Forelimb muscle (tissue), 1 donor: Measurements from ENCODE around the gene KCNIP4. TPM values are rescaled to one million over a fixed set of nuclear protein-coding genes. Genes with fewer than 3 reads are reported as not detected.

ENCODE experiments used
- DNase-seq: peaks from one replicate; pipeline ENCODE4 v3.0.0-alpha.2; 2013; ENCODE audit warnings: low read depth
- polyA plus RNA-seq: library from polyadenylated mRNA; unstranded; fragments of 120-200 nt; gene quantifications from one replicate; pipeline ENCODE4 v1.2.1, GENCODE V29; 2013; ENCODE audit not compliant: insufficient read length

Gene KCNIP4
- polyA plus RNA-seq, 1 donor = 0.97 TPM

GRCh38 chr4:21061902-21062301, 886.7 kb downstream of the KCNIP4 start:
- DNase-seq = no peak

GRCh38 chr4:21046141-21046540, 902.4 kb downstream of the KCNIP4 start:
- DNase-seq = no peak

GRCh38 chr4:21045119-21045518, 903.5 kb downstream of the KCNIP4 start:
- DNase-seq = no peak

- no peak for DNase-seq
These were observed 906.9 kb downstream of the KCNIP4 start for GRCh38 chr4:21041708-21042107.

DNA sequence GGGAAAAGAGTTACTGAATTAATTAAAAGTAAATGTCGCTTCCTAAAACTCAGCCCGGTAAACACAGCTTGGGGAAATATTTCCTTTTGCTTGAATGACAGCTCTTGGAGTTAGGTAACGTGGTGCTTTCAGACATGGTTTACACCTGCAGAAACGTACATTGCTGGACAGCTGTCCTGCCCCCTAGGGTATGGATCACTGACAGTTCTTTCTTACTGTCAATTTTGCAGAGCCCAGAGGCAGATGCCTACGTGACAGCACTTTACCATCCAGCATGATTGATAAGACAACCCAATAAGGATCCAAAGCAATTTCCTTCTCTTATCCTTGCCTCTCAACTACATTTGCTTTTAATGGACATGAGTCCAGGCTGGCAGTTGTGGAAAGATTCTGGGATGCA, 913.8 kb downstream of the KCNIP4 start:
- DNase-seq = no peak

GRCh38 chr4:21032089-21032645, 916.4 kb downstream of the KCNIP4 start:
- no peak for DNase-seq

- no peak for DNase-seq
These were observed 929.8 kb downstream of the KCNIP4 start for GRCh38 chr4:21018817-21019216.

DNA sequence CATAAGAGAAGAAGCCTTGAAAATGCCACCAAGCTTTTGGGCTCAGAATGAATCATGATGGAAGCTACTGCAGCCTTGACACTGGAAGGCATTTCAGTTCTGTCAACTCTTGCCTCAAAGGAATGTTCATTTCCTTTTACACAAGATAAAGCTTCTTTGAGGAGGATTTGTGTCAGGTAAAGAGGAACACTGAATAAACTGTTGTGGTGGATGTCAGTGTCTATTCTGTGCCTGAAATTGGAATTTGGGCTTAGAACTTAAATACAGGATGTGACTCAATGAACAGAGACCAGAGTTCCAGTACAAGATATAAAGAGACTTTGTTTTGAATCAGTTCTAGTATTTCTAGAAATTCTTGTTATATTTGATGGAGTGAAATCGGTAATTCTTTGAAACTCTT, 935.1 kb downstream of the KCNIP4 start:
- no peak for DNase-seq

DNA sequence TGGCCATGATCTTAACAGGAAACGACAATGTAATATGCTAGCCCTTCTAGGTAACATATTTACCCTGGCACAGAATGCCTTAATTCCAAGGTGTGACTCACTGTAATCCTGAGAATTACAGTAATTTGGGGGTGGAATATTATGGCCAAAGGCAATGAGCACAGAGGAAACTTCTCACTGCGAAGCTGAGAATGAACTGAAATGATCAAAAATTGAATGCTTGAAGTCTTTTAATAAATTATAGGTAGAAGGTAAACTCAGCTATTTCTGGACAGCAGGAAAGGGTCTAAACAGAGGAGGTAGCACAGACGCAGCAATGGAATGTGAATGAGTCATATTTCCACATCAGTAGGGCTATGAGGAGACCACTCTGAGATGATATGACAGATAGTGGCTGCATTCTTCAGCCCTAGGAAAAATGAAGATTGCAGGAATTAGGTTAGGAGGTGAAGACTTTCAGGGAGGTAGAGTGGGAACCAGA, 935.7 kb downstream of the KCNIP4 start:
- DNase-seq = no peak

GRCh38 chr4:21011106-21011505, 937.5 kb downstream of the KCNIP4 start:
- no peak for DNase-seq

GRCh38 chr4:21009956-21010355, 938.6 kb downstream of the KCNIP4 start:
- DNase-seq = no peak

GRCh38 chr4:21005647-21006046, 942.9 kb downstream of the KCNIP4 start:
- DNase-seq = no peak

GRCh38 chr4:21002976-21003375, 945.6 kb downstream of the KCNIP4 start:
- no peak for DNase-seq

DNA sequence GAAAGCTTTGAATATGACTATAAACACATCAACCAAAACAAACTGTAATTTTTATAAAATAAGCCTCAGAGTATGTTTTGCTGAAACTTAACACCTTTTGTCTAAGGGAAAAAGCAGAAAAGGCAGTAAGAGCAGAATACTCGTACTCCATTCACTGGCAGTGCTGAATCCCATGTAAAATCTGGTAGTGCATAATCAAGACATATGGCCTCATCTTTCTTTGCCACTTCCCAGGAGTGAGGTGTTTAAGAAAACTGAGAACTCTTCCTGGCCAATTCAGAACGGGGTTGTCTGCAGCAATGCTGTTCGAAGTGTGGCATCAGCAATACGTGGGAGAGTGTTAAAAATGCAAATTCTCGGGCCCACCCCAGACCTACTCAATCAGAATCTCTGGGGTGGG, 946.3 kb downstream of the KCNIP4 start:
- no peak for DNase-seq

DNA sequence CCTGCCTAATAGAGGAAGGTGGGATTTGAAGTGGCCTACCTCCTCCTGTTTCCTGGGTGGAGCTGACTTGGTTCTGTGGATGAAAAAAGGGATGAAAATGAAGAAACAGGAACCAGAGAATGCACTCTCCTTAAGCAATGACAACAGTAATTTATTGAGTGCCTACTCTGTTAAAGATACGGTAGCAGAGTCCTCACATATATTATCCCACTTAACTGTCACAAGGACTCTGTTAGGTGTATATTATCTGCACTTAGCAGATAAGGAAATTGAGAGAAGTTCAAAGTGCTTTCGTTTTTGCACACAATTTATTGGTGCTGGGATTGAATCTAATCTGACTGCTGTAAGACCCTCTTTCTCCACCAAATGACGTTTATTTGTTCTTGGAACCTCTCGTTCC, 947.1 kb downstream of the KCNIP4 start:
- no peak for DNase-seq

DNA sequence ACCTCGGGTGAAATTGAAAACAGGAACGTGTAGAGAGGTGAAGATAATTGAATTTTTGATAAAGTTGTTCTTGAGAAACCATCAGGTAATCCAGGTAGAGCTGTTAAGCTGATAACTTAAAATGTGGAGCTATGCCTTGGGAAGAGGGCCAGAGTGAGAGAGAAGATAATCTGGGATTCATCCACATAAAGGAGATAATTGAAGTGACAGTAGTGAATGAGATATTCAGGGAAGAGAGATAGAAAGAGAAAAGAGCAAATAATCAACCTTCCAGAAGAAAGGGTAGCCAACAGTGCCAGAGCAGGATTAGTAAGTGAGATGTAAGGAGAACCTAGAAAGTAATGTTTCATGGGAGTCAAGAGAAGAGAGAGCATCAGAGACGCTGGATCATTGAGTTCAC, 950.7 kb downstream of the KCNIP4 start:
- DNase-seq = no peak

GRCh38 chr4:20995610-20996009, 953.0 kb downstream of the KCNIP4 start:
- no peak for DNase-seq

GRCh38 chr4:20995015-20995414, 953.6 kb downstream of the KCNIP4 start:
- no peak for DNase-seq

- no peak for DNase-seq
These were observed 956.6 kb downstream of the KCNIP4 start for GRCh38 chr4:20992002-20992401.

GRCh38 chr4:20987191-20987590, 961.4 kb downstream of the KCNIP4 start:
- DNase-seq = no peak

DNA sequence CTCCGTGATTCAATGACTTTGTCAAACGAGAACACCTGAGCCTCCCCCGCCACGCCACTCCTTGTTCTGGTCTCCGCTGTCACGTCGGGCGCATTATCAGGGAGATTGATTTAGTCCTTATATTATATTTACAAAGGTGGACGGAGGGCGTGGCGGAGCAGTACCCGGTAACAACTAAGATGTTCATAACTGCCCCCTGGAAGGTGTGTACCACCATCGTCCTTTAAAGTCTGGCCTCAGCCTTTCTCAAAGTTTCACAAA, 964.1 kb downstream of the KCNIP4 start:
- DNase-seq = no peak

GRCh38 chr4:20983763-20984575, 964.6 kb downstream of the KCNIP4 start:
- no peak for DNase-seq

DNA sequence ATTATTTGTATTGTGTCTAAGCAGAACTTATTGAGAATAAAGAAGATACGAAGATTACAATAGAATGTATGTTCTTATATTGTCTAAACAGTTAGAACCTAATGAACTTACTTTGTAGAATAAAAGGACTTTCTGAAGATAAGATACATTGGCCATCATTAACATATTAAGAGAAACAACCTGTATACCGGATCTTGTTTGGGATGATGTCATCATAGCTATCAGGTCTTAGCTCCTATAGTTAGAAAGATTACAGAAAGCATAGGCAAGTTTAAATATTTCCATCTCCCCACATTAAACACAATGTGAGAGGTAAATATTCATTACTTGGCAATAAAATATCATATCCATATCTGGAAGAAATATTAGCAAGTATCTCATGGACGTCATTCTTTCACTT, 966.0 kb downstream of the KCNIP4 start:
- no peak for DNase-seq

- no peak for DNase-seq
These were observed 988.3 kb downstream of the KCNIP4 start for GRCh38 chr4:20960291-20960690.
